IPS-NIHi11 (cell line): ENCODE data around the gene ERC1.
"Not testable (repeated sequence)": the region's sequence is repeated elsewhere in the genome, so short reads cannot be mapped to it uniquely, and the experiment has no call there.

Source experiments
- DNase-seq: peaks from one replicate; pipeline ENCODE4 v3.0.0; 2012; ENCODE audit warnings: mixed read lengths, low spot score

ERC1 gene

GRCh38 chr12:1324910-1325309 is 333.9 kb downstream of the ERC1 start:
- DNase-seq, result no peak

- no peak for DNase-seq
Measured at GRCh38 chr12:1325666-1326065, 334.6 kb downstream of the ERC1 start.

- no peak for DNase-seq
Measured at GRCh38 chr12:1326258-1326657, 335.2 kb downstream of the ERC1 start.

GRCh38 chr12:1328391-1328790 is 337.4 kb downstream of the ERC1 start:
- no peak for DNase-seq

- no peak for DNase-seq
Measured at GRCh38 chr12:1329784-1330476, 338.9 kb downstream of the ERC1 start.

- no peak for DNase-seq
Measured at GRCh38 chr12:1330477-1330827, 339.4 kb downstream of the ERC1 start.

GRCh38 chr12:1332327-1332726 is 341.3 kb downstream of the ERC1 start:
- peak; percentile 53 for DNase-seq

GRCh38 chr12:1338483-1339177 is 347.6 kb downstream of the ERC1 start:
- no peak for DNase-seq

GRCh38 chr12:1339178-1339541 is 348.1 kb downstream of the ERC1 start:
- not testable (repeated sequence) for DNase-seq

- no peak for DNase-seq
Measured at GRCh38 chr12:1339618-1340319, 348.7 kb downstream of the ERC1 start.

- not testable (repeated sequence) for DNase-seq
Measured at GRCh38 chr12:1341270-1341669, 350.2 kb downstream of the ERC1 start.

GRCh38 chr12:1343422-1343821 is 352.4 kb downstream of the ERC1 start:
- no peak for DNase-seq

GRCh38 chr12:1344245-1344644 is 353.2 kb downstream of the ERC1 start:
- no peak for DNase-seq

GRCh38 chr12:1346126-1346525 is 355.1 kb downstream of the ERC1 start:
- DNase-seq, result no peak

GRCh38 chr12:1347294-1347693 is 356.3 kb downstream of the ERC1 start:
- DNase-seq, result no peak

GRCh38 chr12:1348606-1349005 is 357.6 kb downstream of the ERC1 start:
- DNase-seq, result no peak

GRCh38 chr12:1350055-1350933 is 359.3 kb downstream of the ERC1 start:
- no peak for DNase-seq

GRCh38 chr12:1350934-1351240 is 359.9 kb downstream of the ERC1 start:
- no peak for DNase-seq

GRCh38 chr12:1351926-1352325 is 360.9 kb downstream of the ERC1 start:
- DNase-seq, result no peak

- DNase-seq, result no peak
Measured at GRCh38 chr12:1353451-1353850, 362.4 kb downstream of the ERC1 start.

GRCh38 chr12:1355396-1355795 is 364.4 kb downstream of the ERC1 start:
- no peak for DNase-seq

GRCh38 chr12:1355871-1356270 is 364.8 kb downstream of the ERC1 start:
- DNase-seq, result not testable (repeated sequence)

- no peak for DNase-seq
Measured at GRCh38 chr12:1356285-1356684, 365.3 kb downstream of the ERC1 start.
